WI38 (cell line): ENCODE measurements around the gene LRRC32.
"Not testable (repeated sequence)": the region's sequence is repeated elsewhere in the genome, so short reads cannot be mapped to it uniquely, and the experiment has no call there.

ENCODE experiments used
- H3K4me3 ChIP-seq: 2 replicates; pipeline ENCODE4 v1.5.1; 2011; ENCODE audit warnings: low read depth, mild to moderate bottlenecking, control low read depth, low read length
- CTCF ChIP-seq: IDR thresholded peaks from 2 replicates; pipeline ENCODE4 v1.5.1; 2012; ENCODE audit warnings: low read depth, mild to moderate bottlenecking, control low read depth, low read length

LRRC32 gene

GRCh38 chr11:76610871-76611475, 59.6 kb downstream of the LRRC32 start:
- TF ChIP-seq CTCF: no peak
- no peak overlapping the region for H3K4me3 ChIP-seq

GRCh38 chr11:76610371-76610770, 60.2 kb downstream of the LRRC32 start:
- no peak overlapping the region for H3K4me3 ChIP-seq
- no peak for TF ChIP-seq CTCF

GRCh38 chr11:76609736-76610370, 60.7 kb downstream of the LRRC32 start:
- H3K4me3 ChIP-seq: no peak overlapping the region
- TF ChIP-seq CTCF: no peak

GRCh38 chr11:76608879-76609460, 61.6 kb downstream of the LRRC32 start:
- H3K4me3 ChIP-seq: not testable (repeated sequence)

GRCh38 chr11:76608228-76608627, 62.3 kb downstream of the LRRC32 start:
- not testable (repeated sequence) for H3K4me3 ChIP-seq
